Thyroid gland (tissue), 4 donors: ENCODE measurements around the gene CTDNEP1. TPM values are rescaled to one million over a fixed set of nuclear protein-coding genes. Genes with fewer than 3 reads are reported as not detected.

Experiments
- DNase-seq, 2 donors: peaks; one replicate each; pipeline ENCODE4 v3.0.0-alpha.2; 2019
- H3K27ac ChIP-seq, 3 donors: fragments of 200-600 bp; sonication (generic); 1 replicate in 2 of 3; 2 replicates in 1 of 3; pipeline ENCODE4 v1.5.1; 2016 to 2019; ENCODE audit warnings: mild to moderate bottlenecking in 1 of 3, moderate library complexity in 1 of 3
- H3K27me3 ChIP-seq: fragments of 200-600 bp; sonication (generic); one replicate; pipeline ENCODE4 v1.5.1; 2019
- H3K36me3 ChIP-seq, 2 donors: fragments of 200-600 bp; sonication (generic); one replicate each; pipeline ENCODE4 v1.5.1; 2016 to 2019
- H3K4me1 ChIP-seq, 2 donors: fragments of 200-600 bp; sonication (generic); one replicate each; pipeline ENCODE4 v1.5.1; 2017 to 2019
- H3K4me3 ChIP-seq, 3 donors: fragments of 200-600 bp; sonication (generic); replicated peaks in 1 of 3; 1 replicate in 2 of 3; 2 replicates in 1 of 3; pipeline ENCODE4 v1.5.1; 2016; ENCODE audit warnings: mild to moderate bottlenecking in 1 of 3
- H3K9me3 ChIP-seq: fragments of 200-600 bp; sonication (generic); one replicate; pipeline ENCODE4 v1.5.1; 2017
- POLR2A ChIP-seq, 2 donors: fragments of 450-650 bp; IDR thresholded peaks; one replicate each; pipeline ENCODE4 v1.6.1; 2017; ENCODE audit warnings: antibody characterized with exemption in 2 of 2, mild to moderate bottlenecking in 2 of 2, moderate library complexity in 1 of 2
- WGBS, 2 donors: methylation state at CpG; one replicate each; pipeline ENCODE4 v1.1.5; 2017; 5-methylcytosine and 5-hydroxymethylcytosine counted together
- intact Hi-C: fragments of 100-400 bp; cut with DNase I; formaldehyde crosslinking; loops from one replicate; pipeline ENCODE4 v1.15.1; 2023
- total RNA-seq, 4 donors: library from RNA; depleted of rRNA; stranded (reverse); fragments of >200 nt; gene quantifications; one replicate each; pipeline ENCODE4 v1.2.3, GENCODE V29; 2016
- TF ChIP-seq, protein P1 (sequence below), 6 experiments: fragments of 200-600 bp in 3 of 6; fragments of 450-650 bp in 3 of 6; sonication (generic) in 3 of 6; IDR thresholded peaks; one replicate each; pipeline ENCODE4 v1.5.1; 2016 to 2019; ENCODE audit warnings: antibody characterized with exemption in 6 of 6, mild to moderate bottlenecking in 2 of 6, inconsistent platforms in 1 of 6, moderate library complexity in 1 of 6

CTDNEP1 gene
- total RNA-seq, 4 donors from 2014 or later: 35.1 to 70.4 (median 48.4) TPM

DNA sequence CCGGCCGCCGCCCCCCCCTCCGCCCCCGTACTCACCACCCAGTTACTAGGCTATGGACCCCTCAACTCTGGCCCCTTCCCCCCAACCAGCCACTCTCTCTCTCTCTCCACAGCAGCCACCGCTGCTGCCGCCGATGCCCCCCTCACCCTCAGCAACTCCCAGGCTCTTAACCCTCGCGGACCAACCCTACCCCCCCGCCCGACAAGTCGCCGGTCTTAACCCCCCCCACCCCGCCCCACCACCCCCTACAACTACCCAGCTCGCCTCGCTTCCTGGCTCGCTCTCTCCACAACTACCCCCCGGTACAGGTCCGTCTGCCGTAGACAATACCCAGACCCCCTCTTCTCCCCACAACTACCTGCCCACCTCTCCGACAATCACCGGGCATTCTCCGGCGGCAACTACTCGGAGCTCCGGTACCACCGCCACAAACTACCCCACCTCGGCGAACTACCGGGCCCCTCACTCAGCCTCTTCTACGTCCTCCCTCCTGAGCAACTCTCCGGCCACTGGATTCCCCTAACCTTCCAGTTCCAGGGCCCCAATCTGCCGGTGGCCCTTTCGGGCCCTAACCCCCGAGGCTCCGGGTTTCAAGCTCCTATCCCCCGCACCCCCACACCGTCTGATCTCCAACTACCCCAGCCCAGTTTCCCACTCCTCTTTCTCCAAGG lies 13.0 kb downstream of the CTDNEP1 start:
- H3K27ac ChIP-seq: peak overlapping the region; percentile 73 to 96 (median 74)
- H3K27me3 ChIP-seq: no peaks in the 10 kb centered on the region
- H3K36me3 ChIP-seq: peaks cover 7 to 17% of the 10 kb centered on the region in 2 donors
- WGBS, 2 donors: 1% methylated on average over 35 to 37 of the region's 39 CpGs
- TF ChIP-seq, protein P1, sequence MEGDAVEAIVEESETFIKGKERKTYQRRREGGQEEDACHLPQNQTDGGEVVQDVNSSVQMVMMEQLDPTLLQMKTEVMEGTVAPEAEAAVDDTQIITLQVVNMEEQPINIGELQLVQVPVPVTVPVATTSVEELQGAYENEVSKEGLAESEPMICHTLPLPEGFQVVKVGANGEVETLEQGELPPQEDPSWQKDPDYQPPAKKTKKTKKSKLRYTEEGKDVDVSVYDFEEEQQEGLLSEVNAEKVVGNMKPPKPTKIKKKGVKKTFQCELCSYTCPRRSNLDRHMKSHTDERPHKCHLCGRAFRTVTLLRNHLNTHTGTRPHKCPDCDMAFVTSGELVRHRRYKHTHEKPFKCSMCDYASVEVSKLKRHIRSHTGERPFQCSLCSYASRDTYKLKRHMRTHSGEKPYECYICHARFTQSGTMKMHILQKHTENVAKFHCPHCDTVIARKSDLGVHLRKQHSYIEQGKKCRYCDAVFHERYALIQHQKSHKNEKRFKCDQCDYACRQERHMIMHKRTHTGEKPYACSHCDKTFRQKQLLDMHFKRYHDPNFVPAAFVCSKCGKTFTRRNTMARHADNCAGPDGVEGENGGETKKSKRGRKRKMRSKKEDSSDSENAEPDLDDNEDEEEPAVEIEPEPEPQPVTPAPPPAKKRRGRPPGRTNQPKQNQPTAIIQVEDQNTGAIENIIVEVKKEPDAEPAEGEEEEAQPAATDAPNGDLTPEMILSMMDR (IDR thresholded peaks at IDR 0.05): no peak
- no peak for TF ChIP-seq POLR2A (IDR thresholded peaks at IDR 0.05)
- H3K9me3 ChIP-seq: no peaks in the 10 kb centered on the region
- intact Hi-C loops: no loop called here
- H3K4me3 ChIP-seq: peak overlapping the region; percentile 92 to 100 (median 99)
- H3K4me1 ChIP-seq: peaks cover 24 to 38% of the 10 kb centered on the region in 2 donors
- peak; percentile 25 to 46 for DNase-seq

DNA sequence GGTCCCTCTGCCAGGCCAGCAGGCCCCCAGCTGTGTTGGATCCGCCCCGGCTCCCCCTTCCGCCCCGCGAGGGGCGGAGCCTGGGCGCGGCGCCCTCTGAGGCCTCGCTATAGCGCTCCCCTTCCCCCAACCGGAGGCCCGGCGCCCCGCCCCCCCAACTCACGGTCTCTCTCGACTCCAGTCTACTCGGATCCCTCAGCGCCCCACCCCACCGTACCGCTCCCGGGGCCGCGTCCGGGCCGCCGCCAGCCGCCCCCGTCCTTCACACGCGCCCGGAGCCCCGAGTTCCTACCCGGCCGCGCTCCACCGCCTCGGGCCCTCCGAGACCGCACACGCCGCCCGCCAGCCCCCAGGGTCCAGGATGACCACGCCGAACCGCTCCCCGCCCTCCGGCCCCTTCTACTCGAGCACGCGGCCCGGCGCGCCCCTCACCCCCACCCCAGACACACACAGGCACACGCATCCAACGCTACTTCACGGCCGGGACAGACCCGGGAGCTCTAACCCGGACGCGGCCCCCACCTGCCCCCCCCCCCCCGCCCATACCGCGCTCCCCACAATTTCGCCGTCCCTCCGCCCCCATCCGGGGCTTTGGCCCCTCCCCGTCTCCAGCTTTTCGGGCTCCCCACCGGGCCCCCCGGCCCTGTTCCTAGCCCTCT lies 13.6 kb downstream of the CTDNEP1 start:
- intact Hi-C loops: no loop called here
- H3K4me1 ChIP-seq: peaks cover 29 to 41% of the 10 kb centered on the region in 2 donors
- peak overlapping the region; percentile 73 to 96 (median 74) for H3K27ac ChIP-seq
- no peaks in the 10 kb centered on the region for H3K9me3 ChIP-seq
- H3K27me3 ChIP-seq: no peaks in the 10 kb centered on the region
- TF ChIP-seq, protein P1 (IDR thresholded peaks at IDR 0.05): no peak
- TF ChIP-seq POLR2A (IDR thresholded peaks at IDR 0.05): no peak
- WGBS, 2 donors: 0 to 1% methylated on average over 2 to 15 of the region's 73 CpGs
- peaks cover 7 to 17% of the 10 kb centered on the region in 2 donors for H3K36me3 ChIP-seq
- H3K4me3 ChIP-seq: peak overlapping the region; percentile 48 to 100 (median 62)
- DNase-seq: peak; percentile 78 to 85

DNA sequence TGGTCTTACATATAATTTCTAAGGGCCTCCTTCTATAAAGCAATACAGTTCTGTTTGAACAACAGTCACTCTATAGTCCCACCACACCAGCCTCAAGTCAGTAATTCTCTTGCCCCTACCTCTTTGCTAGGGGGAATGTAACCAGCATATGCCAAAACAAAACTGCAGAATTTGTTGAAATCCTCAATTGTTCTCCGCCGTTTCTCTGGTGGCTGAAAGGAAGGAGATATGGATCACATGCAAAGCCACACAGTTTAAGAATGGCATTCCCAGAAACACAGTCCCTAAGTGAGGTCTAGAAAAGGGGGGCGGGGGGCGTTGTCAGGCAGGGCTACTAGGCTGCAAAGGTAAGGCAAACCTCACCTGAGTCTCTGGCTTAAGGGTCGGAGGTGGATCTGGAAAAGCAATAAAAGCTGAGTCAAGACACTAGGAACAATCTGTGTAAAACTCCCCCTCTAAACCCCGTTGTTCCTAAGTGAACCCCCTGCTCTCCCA lies 14.2 kb downstream of the CTDNEP1 start:
- no peak for DNase-seq
- Histone ChIP-seq H3K4me3 (peak overlapping the region; percentile 48 to 100 (median 62)), H3K27me3 (no peaks in the 10 kb centered on the region), H3K27ac (peak overlapping the region; percentile 73 to 96 (median 74)), H3K36me3 (peaks cover 7 to 17% of the 10 kb centered on the region in 2 donors), H3K9me3 (no peaks in the 10 kb centered on the region), H3K4me1 (peaks cover 32 to 47% of the 10 kb centered on the region in 2 donors)
- intact Hi-C loops: no loop called here
- TF ChIP-seq POLR2A (IDR thresholded peaks at IDR 0.05): no peak
- TF ChIP-seq, protein P1 (IDR thresholded peaks at IDR 0.05): no peak
- WGBS, 2 donors: 25 to 35% methylated on average over 6 of the region's 6 CpGs

- Histone ChIP-seq H3K27ac (peak overlapping the region in 1 of 3 donors; percentile 74), H3K4me3 (no peak overlapping the region), H3K36me3 (peaks cover 7 to 17% of the 10 kb centered on the region in 2 donors), H3K27me3 (no peaks in the 10 kb centered on the region), H3K9me3 (no peaks in the 10 kb centered on the region), H3K4me1 (peaks cover 35 to 52% of the 10 kb centered on the region in 2 donors)
- DNase-seq: no peak
- intact Hi-C loops: no loop called here
- TF ChIP-seq, protein P1 (IDR thresholded peaks at IDR 0.05): no peak
- no peak for TF ChIP-seq POLR2A (IDR thresholded peaks at IDR 0.05)
- 89% methylated on average over 6 of the region's 6 CpGs for WGBS, 2 donors
Observed at GRCh38 chr17:7236808-7237207, 14.7 kb downstream of the CTDNEP1 start.
